H1 (cell line): ENCODE measurements around the gene NUBP1. TPM values are rescaled to one million over a fixed set of nuclear protein-coding genes. Genes with fewer than 3 reads are reported as not detected.

Source experiments
- CTCF ChIA-PET: fragments of 300-600 bp; sonication (Branson Sonifier 250); formaldehyde crosslinking; loops from one replicate; lab custom pipeline; 2021; ENCODE audit not compliant: partially characterized antibody; lab: Charles Lee
- POLR2A ChIA-PET: fragments of 300-600 bp; sonication (Branson Sonifier 250); formaldehyde crosslinking; loops from one replicate; lab custom pipeline; 2021; ENCODE audit warnings: inconsistent platforms; ENCODE audit not compliant: partially characterized antibody; lab: Charles Lee
- DNase-seq, 2 experiments: peaks; one replicate each; pipeline versions ENCODE4 v3.0.0 to v3.0.0-alpha.2; 2010 to 2022; ENCODE audit warnings: low spot score in 2 of 2, low read depth in 1 of 2, mixed read lengths in 1 of 2
- FAIRE-seq: peaks from 2 replicates; lab custom pipeline; 2011; peaks lifted over from hg19 to GRCh38; lab: Jason Lieb, UNC
- H2AFZ ChIP-seq: 2 replicates; pipeline ENCODE4 v1.8.1; 2012; ENCODE audit warnings: low read length, inconsistent platforms
- H2AK5ac ChIP-seq: 2 replicates; pipeline ENCODE4 v1.6.1; 2013; ENCODE audit warnings: low read depth, low read length
- H2BK120ac ChIP-seq: replicated peaks from 2 replicates; pipeline ENCODE3; 2013; ENCODE audit warnings: low read depth, low read length, inconsistent platforms
- H2BK12ac ChIP-seq: 2 replicates; pipeline ENCODE4 v1.6.1; 2013; ENCODE audit warnings: low read depth, low read length
- H2BK15ac ChIP-seq: 2 replicates; pipeline ENCODE4 v1.6.1; 2013; ENCODE audit warnings: low read length
- H2BK20ac ChIP-seq: 2 replicates; pipeline ENCODE4 v1.6.1; 2013; ENCODE audit warnings: low read length
- H2BK5ac ChIP-seq: 2 replicates; pipeline ENCODE4 v1.6.1; 2013; ENCODE audit warnings: low read depth, low read length
- H3K14ac ChIP-seq: 2 replicates; pipeline ENCODE4 v1.6.1; 2013; ENCODE audit warnings: inconsistent platforms; ENCODE audit not compliant: insufficient read length
- H3K18ac ChIP-seq: 2 replicates; pipeline ENCODE4 v1.6.1; 2013; ENCODE audit warnings: low read length; ENCODE audit errors: extremely low read depth
- H3K23ac ChIP-seq: 2 replicates; pipeline ENCODE4 v1.6.1; 2013; ENCODE audit warnings: inconsistent platforms; ENCODE audit not compliant: insufficient read length
- H3K23me2 ChIP-seq: 2 replicates; pipeline ENCODE4 v1.6.1; 2013; ENCODE audit warnings: low read depth, low read length
- H3K27ac ChIP-seq: 2 replicates; pipeline ENCODE4 v1.6.1; 2011; ENCODE audit warnings: low read depth, low read length, inconsistent platforms
- H3K27me3 ChIP-seq, 4 experiments: replicated peaks in 1 of 4; 1 replicate in 1 of 4; 2 replicates in 3 of 4; pipeline versions ENCODE4 v1.6.1 to v1.8.1; 2011 to 2013; ENCODE audit warnings: low read length in 3 of 4, mild to moderate bottlenecking in 3 of 4, inconsistent platforms in 2 of 4, mixed read lengths in 2 of 4, moderate library complexity in 1 of 4; ENCODE audit not compliant: control insufficient read depth in 3 of 4, insufficient read depth in 3 of 4; ENCODE audit errors: extremely low read depth in 1 of 4
- H3K36me3 ChIP-seq, 4 experiments: 2 replicates each; pipeline versions ENCODE4 v1.6.1 to v1.8.1; 2011 to 2013; ENCODE audit warnings: mild to moderate bottlenecking in 4 of 4, low read length in 3 of 4, moderate library complexity in 2 of 4, control low read depth in 1 of 4, inconsistent platforms in 1 of 4; ENCODE audit not compliant: insufficient read depth in 4 of 4, control insufficient read depth in 2 of 4
- H3K4ac ChIP-seq: replicated peaks from 2 replicates; pipeline ENCODE3; 2013; ENCODE audit warnings: low read length, low read depth, mixed read lengths, inconsistent platforms; ENCODE audit not compliant: insufficient read length
- H3K4me1 ChIP-seq, 4 experiments: replicated peaks in 1 of 4; 1 replicate in 1 of 4; 2 replicates in 3 of 4; pipeline versions ENCODE4 v1.6.1 to v1.8.1; 2011 to 2013; ENCODE audit warnings: low read length in 3 of 4, inconsistent platforms in 2 of 4, mixed read lengths in 1 of 4; ENCODE audit not compliant: insufficient read depth in 4 of 4, control insufficient read depth in 3 of 4
- H3K4me2 ChIP-seq, 2 experiments: 2 replicates each; pipeline versions ENCODE4 v1.6.1 to v1.8.1; 2011 to 2013; ENCODE audit warnings: low read depth in 2 of 2, low read length in 2 of 2, control low read depth in 1 of 2, inconsistent platforms in 1 of 2, mild to moderate bottlenecking in 1 of 2; ENCODE audit not compliant: insufficient read depth in 1 of 2
- H3K4me3 ChIP-seq, 4 experiments: fragments of 200-600, 300-600 bp in 1 of 4; sonication (generic), shearing (Covaris generic), sonication (Bioruptor Twin) in 1 of 4; 2 replicates each; pipeline versions ENCODE4 v1.5.1 to v1.8.1; 2011 to 2016; ENCODE audit warnings: low read length in 4 of 4, low read depth in 3 of 4, control low read depth in 2 of 4, inconsistent platforms in 2 of 4, mild to moderate bottlenecking in 2 of 4, mixed read lengths in 1 of 4, moderate library complexity in 1 of 4; ENCODE audit not compliant: insufficient read depth in 2 of 4; ENCODE audit errors: extremely low read depth in 1 of 4
- H3K56ac ChIP-seq: replicated peaks from 2 replicates; pipeline ENCODE3; 2013; ENCODE audit warnings: low read depth, mild to moderate bottlenecking, mixed read lengths, low read length, inconsistent platforms; ENCODE audit not compliant: insufficient read length
- H3K79me1 ChIP-seq: 2 replicates; pipeline ENCODE4 v1.6.1; 2013; ENCODE audit warnings: low read depth, low read length, control low read depth
- H3K79me2 ChIP-seq, 2 experiments: 2 replicates each; pipeline versions ENCODE4 v1.6.1 to v1.8.1; 2012 to 2013; ENCODE audit warnings: low read length in 2 of 2, mild to moderate bottlenecking in 2 of 2, inconsistent platforms in 1 of 2; ENCODE audit not compliant: insufficient read depth in 2 of 2, control insufficient read depth in 1 of 2
- H3K9ac ChIP-seq, 4 experiments: replicated peaks in 1 of 4; 1 replicate in 1 of 4; 2 replicates in 3 of 4; pipeline versions ENCODE4 v1.6.1 to v1.8.1; 2011 to 2013; ENCODE audit warnings: low read depth in 3 of 4, low read length in 3 of 4, control low read depth in 2 of 4, mild to moderate bottlenecking in 2 of 4, moderate library complexity in 2 of 4, inconsistent platforms in 1 of 4; ENCODE audit errors: extremely low read depth in 1 of 4
- H3K9me3 ChIP-seq, 2 experiments: 2 replicates each; pipeline versions ENCODE4 v1.6.1 to v1.8.1; 2012 to 2013; ENCODE audit warnings: mild to moderate bottlenecking in 2 of 2, moderate library complexity in 2 of 2, control low read depth in 1 of 2, inconsistent platforms in 1 of 2, low read depth in 1 of 2, low read length in 1 of 2, mixed read lengths in 1 of 2; ENCODE audit not compliant: insufficient read depth in 2 of 2
- H4K20me1 ChIP-seq, 2 experiments: replicated peaks in 1 of 2; 2 replicates each; pipeline versions ENCODE3 to v1.8.1; 2011 to 2013; ENCODE audit warnings: inconsistent platforms in 2 of 2, low read length in 2 of 2, mild to moderate bottlenecking in 1 of 2; ENCODE audit not compliant: insufficient read depth in 2 of 2, control insufficient read depth in 1 of 2
- H4K5ac ChIP-seq: 2 replicates; pipeline ENCODE4 v1.6.1; 2013; ENCODE audit warnings: low read length, low read depth, mixed read lengths, inconsistent platforms; ENCODE audit not compliant: insufficient read length
- H4K8ac ChIP-seq: 2 replicates; pipeline ENCODE4 v1.8.0; 2013; ENCODE audit warnings: mild to moderate bottlenecking, moderate library complexity, low read length, inconsistent platforms; ENCODE audit not compliant: insufficient read depth; ENCODE audit errors: extremely low read depth
- H4K91ac ChIP-seq: replicated peaks from 2 replicates; pipeline ENCODE3; 2013; ENCODE audit warnings: low read length, mixed read lengths, inconsistent platforms; ENCODE audit not compliant: insufficient read length
- CBX8 ChIP-seq: fragments of 300-800, 300-1000 bp; sonication (generic); IDR thresholded peaks from 2 replicates; pipeline ENCODE4 v1.7.1; 2016; ENCODE audit warnings: low read depth, low read length, borderline replicate concordance
- CHD2 ChIP-seq: IDR thresholded peaks from 2 replicates; pipeline ENCODE4 v1.6.1; 2012; ENCODE audit warnings: low read length, improper control_type of control experiment
- CTBP2 ChIP-seq: IDR thresholded peaks from 2 replicates; pipeline ENCODE4 v1.7.0; 2011; ENCODE audit warnings: borderline replicate concordance, mild to moderate bottlenecking, moderate library complexity, mixed read lengths, low read length; ENCODE audit not compliant: insufficient read depth, insufficient read length
- KDM1A ChIP-seq: fragments of 200-600, 300-600 bp; sonication (generic); IDR thresholded peaks from 2 replicates; pipeline ENCODE4 v1.7.1; 2016; ENCODE audit warnings: mild to moderate bottlenecking, low read length, borderline replicate concordance
- MAFK ChIP-seq: IDR thresholded peaks from 2 replicates; pipeline ENCODE4 v1.6.1; 2012; ENCODE audit warnings: low read depth, mild to moderate bottlenecking, improper control_type of control experiment, low read length
- POLR2AphosphoS5 ChIP-seq: IDR thresholded peaks from 2 replicates; pipeline ENCODE4 v1.6.1; 2011; ENCODE audit warnings: low read depth, low read length
- SIX5 ChIP-seq: IDR thresholded peaks from 2 replicates; pipeline ENCODE4 v1.6.1; 2011; ENCODE audit warnings: mild to moderate bottlenecking, low read depth, low read length
- WGBS, 2 experiments: shearing (Covaris generic) in 1 of 2; methylation state at CpG; one replicate each; pipeline versions ENCODE4 v1.1.6 to v1.1.7; 2013 to 2015; ENCODE audit warnings: low lambda C conversion rate in 2 of 2, mixed read lengths in 2 of 2, inconsistent platforms in 1 of 2, low coverage in 1 of 2, missing lambda C conversion rate in 1 of 2; ENCODE audit not compliant: insufficient replicate concordance in 2 of 2, insufficient coverage in 1 of 2, insufficient read length in 1 of 2; ENCODE audit errors: extremely low coverage in 1 of 2, missing lambda C conversion rate in 1 of 2; 5-methylcytosine and 5-hydroxymethylcytosine counted together
- polyA plus RNA-seq, 7 experiments: library from polyadenylated mRNA; depleted of rRNA in 3 of 7; stranded (reverse) in 5 of 7; unstranded in 2 of 7; fragments of >200 nt in 5 of 7; fragments of 200-250 nt in 2 of 7; gene quantifications; 1 replicate in 5 of 7; 2 replicates in 1 of 7; 4 replicates in 1 of 7; pipeline versions ENCODE4 v1.2.1 to v1.2.3, GENCODE V29; 2011 to 2013; ENCODE audit warnings: missing spikeins in 2 of 7, mixed read lengths in 2 of 7
- total RNA-seq: library from RNA; stranded (reverse); fragmentation: NEBNext Ultra II Directional; extraction: Animal tissue kit (Norgen Biotek cat#: 25700); gene quantifications from 2 replicates; pipeline ENCODE4 v1.2.1, GENCODE V29; 2021

NUBP1 gene
- total and polyA plus RNA-seq, 2 of the 8 experiments (the other 6 are each of a cell fraction or from before 2014, with no cell fraction given): 28.2 to 32.2 TPM

DNA sequence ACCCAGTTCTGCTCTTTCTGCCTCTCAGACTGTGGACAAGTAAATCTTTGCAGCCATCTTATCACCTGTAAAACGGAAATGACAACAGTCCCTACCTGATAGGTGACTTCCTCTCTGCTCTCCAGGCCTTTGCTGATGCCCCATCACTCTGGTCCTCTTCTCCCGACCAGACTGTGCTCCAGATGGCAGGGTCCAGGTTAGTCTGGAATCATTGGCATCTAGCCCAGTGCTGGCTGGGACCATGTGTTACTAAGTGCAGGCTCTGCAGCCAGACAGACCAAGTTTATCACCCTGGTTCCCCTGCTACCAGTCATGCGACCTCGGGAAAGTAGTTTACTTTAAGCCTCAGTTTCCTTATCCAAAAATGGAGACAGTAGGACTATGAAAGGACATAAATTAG, 1.8 kb upstream of the NUBP1 start:
- Histone ChIP-seq H3K23me2 (peaks cover 4% of the 10 kb centered on the region; the same call in 1 of the 2 replicates), H3K4me2 (no peak overlapping the region), H2AFZ (no peak overlapping the region), H4K20me1 (no peaks in the 10 kb centered on the region), H3K79me1 (no peaks in the 10 kb centered on the region), H2BK12ac (no peak overlapping the region), H4K8ac (no peak overlapping the region), H3K27me3 (no peaks in the 10 kb centered on the region), H2BK5ac (no peak overlapping the region), H3K56ac (no peak overlapping the region), H3K14ac (no peak overlapping the region), H2BK15ac (no peak overlapping the region), H4K5ac (no peak overlapping the region), H4K91ac (no peak overlapping the region), H2BK20ac (no peak overlapping the region), H3K27ac (no peak overlapping the region), H3K79me2 (no peaks in the 10 kb centered on the region), H3K4me3 (no peak overlapping the region), H3K4me1 (peaks cover 0 to 4% (median 2%) of the 10 kb centered on the region in 4 experiments; a peak in 5 of 7 replicates), H3K36me3 (no peaks in the 10 kb centered on the region; a peak in 1 of 8 replicates), H3K4ac (no peak overlapping the region), H2AK5ac (no peak overlapping the region), H3K23ac (no peak overlapping the region), H3K9ac (no peak overlapping the region), H3K18ac (no peak overlapping the region), H2BK120ac (no peak overlapping the region), H3K9me3 (no peaks in the 10 kb centered on the region)
- TF ChIP-seq CTBP2 (no peak), CBX8 (no peak), KDM1A (no peak), POLR2AphosphoS5 (no peak), SIX5 (no peak), CHD2 (no peak), MAFK (no peak)
- CTCF ChIA-PET: interaction anchor here (3.0 kb wide), 1 partner anchor 221 kb away, joined by 12 read pairs; no protein-coding TSS in a partner anchor
- DNase-seq (no peak), FAIRE-seq (no peak)
- 84% methylated on average over 4 of the region's 4 CpGs; no CpG with 5 or more reads in 1 of the 2 experiments for WGBS, 2 experiments
- POLR2A ChIA-PET: no interaction called here
